Heart left ventricle (tissue), 13 donors: ENCODE results near the gene CATSPERD.

ENCODE experiments used
- CTCF ChIP-seq, 12 donors: fragments of 200-600 bp; sonication (generic) in 4 of 12; IDR thresholded peaks; one replicate each; pipeline versions ENCODE4 v1.5.0 to v1.8.0; 2018 to 2022; ENCODE audit warnings: antibody characterized with exemption in 12 of 12, mild to moderate bottlenecking in 5 of 12
- POLR2A ChIP-seq, 2 donors: fragments of 450-650 bp; IDR thresholded peaks; one replicate each; pipeline ENCODE4 v1.6.1; 2017; ENCODE audit warnings: antibody characterized with exemption in 2 of 2, mild to moderate bottlenecking in 2 of 2, moderate library complexity in 2 of 2
- donor health status: ischemic (EF 13 %, LVEDD 7.1; RV severe dilation, severe dysfunction).
- donor health status: DM: no; HTN: yes; CAD: no.
- donor health status: DM: no; HTN: no; CAD: no.
- donor health status: ischemic (EF 25% LVEDD 6.9; RV normal size, moderate dysfunction).
- donor health status: ischemic (EF 25% LVEDD 5.7; RV mildly dilated, moderate dysfunction).
- donor health status: ischemic (EF 35%, LVEDD 5.7; RV mildly dilated, moderate dysfunction).
- donor health status: nonischemic (EF 11% LVEDD 7.7; RV severe dilation, severe dysfunction).
- donor health status: DM: yes; HTN: yes; CAD: no.
- donor health status: PGD.
- donor health status: ischemic (EF 29% LVEDD 5.4; RV normal size, mild dysfunction).
- donor health status: nonischemic (EF 23%, LVEDD 6.1; RV moderate dilation, normal function).

- TF ChIP-seq CTCF (IDR thresholded peaks at IDR 0.05) (no peak), POLR2A (IDR thresholded peaks at IDR 0.05) (no peak)
Measured at GRCh38 chr19:5696196-5697021, 24.0 kb upstream of the CATSPERD start.
